Myocyte (in vitro differentiated cells): ENCODE measurements around the gene KRT75. TPM values are rescaled to one million over a fixed set of nuclear protein-coding genes. Genes with fewer than 3 reads are reported as not detected.

Experiments used
- DNase-seq: peaks from one replicate; pipeline ENCODE4 v3.0.0-alpha.2; 2012; ENCODE audit warnings: low read depth
- total RNA-seq: library from RNA; depleted of rRNA; stranded (reverse); fragments of >200 nt; gene quantifications from 2 replicates; pipeline ENCODE4 v1.2.3, GENCODE V29; 2014

The KRT75 gene
- total RNA-seq, 1 donor from 2014 or later = not detected

DNA sequence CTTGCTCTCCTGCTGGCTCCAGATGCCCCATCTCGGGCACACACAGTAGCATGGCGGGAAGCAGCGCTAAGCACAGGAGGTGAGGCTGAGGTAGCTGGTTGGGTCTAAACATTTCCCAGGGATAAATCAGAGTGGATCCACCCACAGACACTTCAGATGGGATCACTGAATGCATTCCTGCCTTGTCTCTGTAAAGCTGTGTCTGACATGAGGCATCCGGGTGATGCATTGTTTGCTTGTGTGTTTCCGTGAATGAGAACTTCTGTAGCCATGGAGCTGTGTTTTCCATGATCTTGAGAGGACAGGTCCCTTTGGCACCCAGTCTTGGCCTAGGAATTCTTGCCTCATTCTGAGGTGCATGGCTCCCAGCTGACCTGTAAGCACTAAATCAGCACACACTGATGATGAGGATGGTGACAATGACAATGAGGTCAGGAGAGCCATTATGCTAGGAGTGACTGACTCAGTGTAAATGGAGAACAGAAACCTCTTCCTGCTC is 6.7 kb upstream of the KRT75 start:
- DNase-seq = no peak

DNA sequence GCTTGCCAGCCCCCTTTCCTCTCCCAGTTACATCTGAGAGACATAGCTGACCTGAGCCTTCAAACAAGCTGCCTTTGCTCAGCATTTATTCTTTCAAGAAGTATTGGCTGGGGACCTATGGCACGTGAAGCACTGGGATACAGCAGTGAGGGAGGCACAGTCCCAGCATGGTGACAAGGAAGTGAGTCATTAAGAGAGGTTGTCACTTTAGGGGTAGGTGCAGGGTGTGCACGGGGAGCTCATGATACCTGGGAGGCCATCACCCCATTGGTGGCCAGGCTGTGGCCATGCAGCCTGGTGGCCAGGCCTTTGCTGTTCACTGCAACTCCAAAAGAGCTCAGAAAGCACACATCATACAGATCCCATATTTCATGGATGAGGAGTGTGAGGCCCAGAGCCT is 5.7 kb upstream of the KRT75 start:
- no peak for DNase-seq

DNA sequence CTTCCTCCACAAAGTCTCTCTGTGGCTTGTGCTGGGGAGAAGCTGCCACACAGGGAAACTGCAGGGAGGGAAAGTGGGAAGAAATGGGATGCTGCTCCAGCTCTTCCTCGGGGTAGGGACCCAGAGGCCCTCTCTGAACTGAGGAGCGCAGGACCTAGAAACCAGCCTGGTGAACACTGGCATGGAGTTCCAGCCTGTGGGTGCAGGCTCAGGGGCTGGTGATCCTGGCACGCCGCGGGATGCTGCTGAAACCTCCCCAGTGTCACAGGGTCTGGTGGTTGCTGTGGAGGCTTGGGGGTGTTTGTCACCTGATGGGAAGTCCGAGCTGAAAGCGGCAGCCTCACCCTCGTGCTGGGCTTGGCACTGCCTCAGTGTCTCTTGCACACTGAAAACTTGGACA is 5.2 kb upstream of the KRT75 start:
- no peak for DNase-seq

DNA sequence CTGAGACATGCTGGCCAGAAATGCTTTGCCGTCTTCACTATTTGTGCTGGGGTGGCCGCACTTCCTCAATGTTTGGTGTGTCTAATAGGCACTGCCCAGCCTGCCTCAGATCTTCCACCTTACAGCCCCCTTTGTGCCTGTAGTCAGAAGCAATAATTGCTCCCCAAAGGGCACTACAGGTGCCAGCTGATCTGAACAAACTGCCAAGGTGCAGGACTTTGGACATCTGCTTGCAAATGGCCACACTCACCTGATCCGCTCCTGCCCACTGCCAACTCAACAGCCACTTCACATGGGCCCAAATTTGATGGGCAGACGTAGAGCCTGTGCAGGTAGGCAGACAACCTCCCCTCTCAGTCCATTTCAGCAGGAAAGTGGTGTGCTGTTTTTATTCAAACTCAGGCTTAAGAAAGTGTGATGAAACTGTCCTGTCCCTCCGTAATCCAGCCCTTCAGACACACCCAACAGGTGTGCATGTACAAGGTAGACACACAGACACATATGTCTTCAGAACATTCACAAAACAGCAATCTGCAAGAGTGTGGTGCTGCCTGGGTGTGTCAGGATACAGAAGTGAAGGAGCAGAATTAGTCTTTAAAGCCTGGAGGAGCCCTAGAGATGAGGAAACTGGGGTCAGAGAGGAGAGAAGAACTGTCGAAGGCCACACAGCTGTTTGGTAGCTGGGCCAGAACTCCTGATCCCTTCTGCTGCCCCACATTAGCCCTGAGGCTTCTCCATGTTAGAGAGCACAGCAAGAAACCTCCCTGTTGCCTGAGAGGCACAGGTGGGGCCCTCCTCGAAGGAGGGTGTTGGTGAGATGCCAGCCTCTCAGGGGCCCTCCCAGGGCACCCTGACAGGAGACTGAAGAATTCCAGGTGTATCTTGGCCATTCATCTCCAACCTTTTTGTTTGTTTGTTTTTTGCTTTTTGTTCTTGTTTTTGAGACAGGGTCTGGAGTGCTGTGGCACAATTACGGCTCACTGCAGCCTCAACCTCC is 4.4 kb upstream of the KRT75 start:
- no peak for DNase-seq

DNA sequence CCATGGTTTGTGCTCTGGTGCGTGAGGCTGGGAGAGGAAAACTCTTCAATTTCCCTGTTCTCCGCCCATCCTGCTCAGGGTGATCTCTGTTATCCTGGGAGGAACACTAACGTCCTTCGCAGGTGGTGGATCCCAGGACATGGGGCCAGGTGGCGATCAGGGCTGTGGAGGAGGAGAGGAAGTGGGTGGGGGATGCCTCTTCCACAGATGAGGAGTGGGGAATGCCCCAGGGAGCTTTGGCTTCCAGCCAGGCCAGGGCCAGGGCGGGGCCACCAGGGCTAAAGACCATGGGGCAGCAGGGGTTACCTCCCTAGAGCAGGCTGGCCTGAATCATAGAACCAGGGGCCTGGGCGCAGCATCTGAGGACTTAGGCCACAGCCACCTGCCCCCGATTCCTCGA is 3.3 kb upstream of the KRT75 start:
- DNase-seq = no peak

DNA sequence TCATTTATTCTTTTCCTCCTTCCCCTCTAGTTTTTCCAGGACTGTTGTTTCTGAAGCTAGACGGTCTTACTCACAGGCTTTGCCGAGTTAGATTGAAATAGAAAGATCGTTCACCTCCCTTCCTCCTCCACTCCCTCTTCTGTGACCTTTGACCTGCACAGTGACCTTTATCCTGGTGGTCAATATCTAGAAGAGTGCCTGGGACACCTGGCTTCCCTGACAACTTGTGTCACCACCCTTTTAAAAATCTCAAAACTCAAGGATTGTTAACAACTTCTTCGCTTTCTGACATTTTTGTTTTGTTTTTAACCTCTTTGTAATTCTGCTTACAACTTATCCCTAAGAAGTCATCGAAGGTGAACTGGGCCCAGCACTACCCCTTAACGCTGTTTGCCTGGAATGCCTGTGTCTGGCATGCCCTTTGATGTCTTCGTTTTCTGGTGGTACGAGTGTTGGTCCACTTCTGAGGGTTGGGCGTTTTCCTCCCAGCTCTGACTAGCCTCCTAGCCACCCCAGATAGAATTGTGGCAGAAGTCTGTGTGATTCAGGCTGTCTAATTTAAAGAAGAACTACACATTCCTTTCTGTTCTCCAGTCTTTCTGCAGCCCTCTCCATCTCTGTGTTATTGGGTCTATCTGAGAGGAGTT is 2.8 kb upstream of the KRT75 start:
- no peak for DNase-seq

DNA sequence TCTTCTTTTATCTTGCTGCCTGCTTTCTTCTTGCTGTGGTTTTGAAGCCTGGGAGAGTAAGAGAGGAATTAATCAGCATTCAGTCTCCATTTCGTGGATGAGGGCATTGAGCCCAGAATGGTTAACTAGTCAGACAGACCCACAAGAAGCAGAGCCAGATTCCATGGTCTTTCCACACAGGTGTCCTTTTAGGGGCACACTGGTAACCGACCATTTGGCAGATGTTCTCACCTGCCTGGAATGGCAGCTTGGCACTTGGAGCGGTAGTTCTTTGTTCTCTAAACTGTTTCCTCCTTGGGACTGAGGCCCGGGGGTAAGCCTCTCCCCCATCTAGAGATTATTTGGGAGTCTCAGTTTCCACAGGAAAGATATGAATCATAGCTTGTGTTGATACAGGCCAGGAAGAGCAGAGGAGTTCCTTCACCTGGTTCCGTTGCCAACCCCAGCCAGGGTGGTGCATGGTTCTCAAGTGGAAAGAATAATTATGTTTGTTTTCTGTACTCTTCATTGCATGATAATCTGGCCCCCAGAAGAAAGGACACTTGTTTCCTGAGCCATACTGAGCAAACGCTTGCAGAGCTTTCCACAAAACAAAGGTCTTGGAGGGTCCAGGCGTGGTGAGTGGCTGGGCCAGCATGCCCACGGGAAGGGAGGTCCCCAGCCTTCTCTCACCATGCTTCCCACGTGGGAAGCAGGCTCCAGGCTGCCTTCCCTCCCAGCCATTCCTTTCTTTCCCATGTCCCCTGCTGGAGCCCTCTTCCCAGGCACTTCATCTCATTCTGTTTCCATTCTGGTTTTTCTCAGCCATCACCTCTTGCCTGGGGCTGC is 2.0 kb upstream of the KRT75 start:
- no peak for DNase-seq

DNA sequence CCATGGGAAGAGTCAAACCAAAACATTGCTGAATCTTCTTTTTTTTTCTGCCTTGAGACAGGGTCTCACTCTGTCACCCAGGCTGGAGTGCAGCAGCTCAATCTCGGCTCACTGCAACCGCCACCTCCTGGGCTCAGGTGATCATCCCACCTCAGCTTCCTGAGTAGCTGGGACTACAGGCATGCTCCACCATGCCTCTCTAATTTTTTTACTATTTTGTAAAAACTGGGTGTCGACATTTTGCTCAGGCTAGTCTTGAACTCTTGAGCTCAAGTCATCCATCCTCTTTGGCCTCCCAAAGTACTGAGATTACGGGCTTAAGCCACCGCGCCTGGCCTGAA is 1.5 kb upstream of the KRT75 start:
- no peak for DNase-seq

DNA sequence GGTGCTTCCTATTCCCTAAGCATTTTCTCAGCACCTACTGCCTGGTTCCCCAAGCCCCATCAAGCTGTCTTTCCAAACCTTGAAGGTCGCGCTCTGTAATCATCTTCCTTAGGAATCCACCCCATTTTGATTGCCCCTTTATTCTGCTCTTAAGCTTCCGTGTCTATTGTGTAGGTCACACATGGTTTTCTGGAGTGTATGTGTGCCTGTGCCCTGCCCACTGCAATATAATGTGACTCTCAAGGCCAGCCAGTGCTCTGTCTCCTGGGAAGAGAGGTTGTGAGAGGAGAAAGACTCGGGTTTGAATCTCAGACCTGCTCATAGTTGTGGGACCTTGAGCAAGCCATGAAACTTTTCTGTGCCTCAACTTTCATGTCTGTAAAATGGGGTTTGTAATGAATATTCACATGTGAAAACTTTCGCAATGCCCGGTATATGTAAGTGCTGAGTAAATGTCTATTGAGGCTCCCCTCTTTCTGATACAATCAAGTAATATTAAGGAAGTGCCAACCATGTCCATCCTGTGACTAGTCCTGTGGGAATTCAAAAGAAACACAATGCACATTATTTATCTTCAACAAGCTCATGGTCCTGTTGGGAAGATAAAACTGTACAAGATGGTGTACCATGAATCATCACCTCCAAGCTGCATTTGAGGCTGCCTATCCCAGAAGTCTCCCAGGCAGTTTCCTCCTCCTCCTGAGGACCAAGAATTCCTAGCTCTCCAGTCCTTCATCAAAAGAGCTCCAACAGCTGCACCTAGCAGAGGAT is 774 bp upstream of the KRT75 start:
- DNase-seq = no peak

DNA sequence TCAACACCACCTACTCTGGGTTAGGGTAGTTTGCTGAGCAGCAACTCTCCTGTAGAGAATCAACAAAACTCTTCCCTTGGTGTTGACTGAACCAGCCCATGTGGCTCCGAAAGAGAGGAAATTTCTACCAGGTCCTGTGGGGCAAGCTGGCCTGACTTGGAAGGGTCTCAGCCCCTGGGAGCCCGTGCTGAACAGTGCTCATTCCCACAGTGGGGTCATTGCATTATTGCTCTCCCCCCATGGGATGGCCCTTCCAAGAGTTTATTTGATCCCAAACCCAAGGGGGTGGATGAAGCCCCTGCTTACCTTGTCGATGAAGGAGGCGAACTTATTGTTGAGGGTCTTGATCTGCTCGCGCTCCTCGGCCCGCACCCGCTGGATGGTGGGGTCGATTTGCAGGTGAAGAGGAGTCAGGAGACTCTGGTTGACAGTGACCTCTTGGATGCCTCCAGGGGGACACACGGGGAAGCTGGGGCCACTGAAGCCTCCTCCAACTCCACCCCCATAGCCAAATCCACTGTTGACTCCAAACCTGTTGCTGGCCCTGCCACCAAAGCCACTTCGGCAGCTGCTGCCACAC is 580 bp downstream of the KRT75 start:
- DNase-seq = no peak

DNA sequence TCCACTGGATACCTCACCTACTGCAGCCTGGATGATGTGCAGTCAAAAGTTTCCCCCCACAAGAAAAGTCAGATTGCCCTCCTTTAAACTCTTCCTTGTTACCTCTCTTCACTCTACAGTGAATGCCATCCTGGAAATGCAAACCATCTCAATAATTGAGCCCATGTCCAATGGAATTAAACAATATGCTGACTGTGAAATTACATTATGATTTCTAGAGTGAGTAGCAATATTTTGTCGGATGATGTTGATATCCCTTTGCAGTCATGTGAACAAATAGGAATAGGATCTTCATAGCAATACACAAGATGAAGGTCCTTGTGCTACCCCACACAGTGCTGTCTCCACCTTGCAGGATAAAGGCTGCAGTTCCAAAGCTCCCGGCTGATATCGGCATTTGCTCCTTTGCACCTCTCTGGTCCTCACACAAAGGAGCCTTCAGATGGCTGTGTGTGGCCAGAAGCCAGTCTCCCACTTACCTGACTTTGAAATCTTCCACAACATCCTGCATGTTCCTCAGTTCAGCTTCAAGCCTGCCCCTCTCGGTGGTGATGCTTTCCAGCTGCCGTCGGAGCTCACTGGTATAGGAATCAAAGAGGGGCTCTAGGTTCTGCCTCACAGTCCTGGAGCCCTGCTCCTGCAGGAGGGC is 1.5 kb downstream of the KRT75 start:
- no peak for DNase-seq

DNA sequence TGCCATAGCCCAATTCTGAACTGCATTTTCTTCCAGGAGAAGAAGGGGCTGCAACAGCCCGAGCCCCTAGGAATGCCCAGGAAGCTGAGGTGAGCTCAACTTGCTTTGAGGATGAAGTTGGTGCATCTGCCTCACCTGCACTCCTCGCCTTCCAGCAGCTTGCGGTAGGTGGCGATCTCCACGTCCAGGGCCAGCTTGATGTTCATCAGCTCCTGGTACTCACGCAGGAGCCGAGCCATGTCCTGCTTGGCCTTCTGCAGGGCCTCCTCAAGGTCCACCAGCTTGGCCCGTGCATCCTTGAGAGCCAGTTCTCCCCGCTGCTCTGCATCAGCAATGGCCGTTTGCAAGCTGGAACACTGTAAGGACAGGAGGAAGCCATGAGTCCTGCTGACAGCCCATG is 6.0 kb downstream of the KRT75 start:
- DNase-seq = no peak

DNA sequence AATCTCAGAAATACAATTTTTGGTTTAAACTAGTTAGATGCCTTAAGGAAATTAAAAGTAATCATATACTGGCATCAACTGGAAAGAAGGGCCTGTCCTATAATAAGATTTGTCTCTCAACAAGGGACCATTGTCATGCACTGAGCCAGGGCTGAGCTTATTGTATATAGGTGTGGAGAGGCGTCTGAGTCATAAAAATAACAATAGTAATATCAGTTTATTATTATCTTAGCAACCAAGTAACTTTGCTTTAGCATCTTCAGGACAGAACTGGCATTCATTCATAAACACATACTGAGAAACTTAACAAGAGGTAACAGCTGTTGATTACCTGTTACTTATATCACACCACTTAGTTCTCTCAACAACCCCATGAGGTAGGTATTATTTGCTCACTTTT is 7.1 kb downstream of the KRT75 start:
- DNase-seq = no peak

DNA sequence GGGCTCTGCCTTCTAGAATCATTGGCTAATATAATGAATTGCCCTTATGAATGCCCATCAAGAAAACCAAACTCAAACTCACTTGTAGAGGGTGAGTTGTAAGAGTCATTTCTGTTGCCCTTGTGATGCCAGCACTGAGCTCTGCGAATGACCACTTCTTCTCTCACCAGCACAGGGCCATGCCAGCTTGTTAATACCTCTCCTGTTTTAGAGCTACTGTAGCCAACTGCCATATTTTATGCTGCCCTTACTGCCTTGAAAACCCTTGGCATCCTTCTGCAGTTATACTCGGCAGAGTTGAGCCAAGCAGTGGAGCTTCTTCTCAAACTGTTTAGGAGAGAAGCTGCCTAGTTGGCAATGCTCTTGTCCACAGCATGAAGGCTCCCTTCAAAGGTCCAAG is 8.1 kb downstream of the KRT75 start:
- DNase-seq = no peak

DNA sequence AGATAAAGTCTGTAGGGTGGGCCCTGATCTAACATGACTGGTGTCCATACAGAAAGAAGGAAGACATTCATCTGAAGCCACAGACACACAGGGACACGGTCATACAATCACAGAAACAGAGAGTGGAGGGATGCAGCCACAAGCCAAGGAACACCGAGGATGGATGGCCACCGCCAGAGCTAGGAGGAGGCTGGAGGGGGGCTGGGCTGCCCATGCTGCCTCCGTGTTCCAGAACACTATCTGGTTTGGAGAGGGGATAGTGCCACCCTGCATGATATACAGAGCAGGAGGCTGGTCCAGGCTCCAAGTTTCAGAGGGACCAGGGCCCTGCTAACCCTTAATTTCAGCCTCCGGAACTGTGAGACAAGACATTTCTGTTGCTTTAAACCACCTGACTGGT is 8.7 kb downstream of the KRT75 start:
- no peak for DNase-seq

DNA sequence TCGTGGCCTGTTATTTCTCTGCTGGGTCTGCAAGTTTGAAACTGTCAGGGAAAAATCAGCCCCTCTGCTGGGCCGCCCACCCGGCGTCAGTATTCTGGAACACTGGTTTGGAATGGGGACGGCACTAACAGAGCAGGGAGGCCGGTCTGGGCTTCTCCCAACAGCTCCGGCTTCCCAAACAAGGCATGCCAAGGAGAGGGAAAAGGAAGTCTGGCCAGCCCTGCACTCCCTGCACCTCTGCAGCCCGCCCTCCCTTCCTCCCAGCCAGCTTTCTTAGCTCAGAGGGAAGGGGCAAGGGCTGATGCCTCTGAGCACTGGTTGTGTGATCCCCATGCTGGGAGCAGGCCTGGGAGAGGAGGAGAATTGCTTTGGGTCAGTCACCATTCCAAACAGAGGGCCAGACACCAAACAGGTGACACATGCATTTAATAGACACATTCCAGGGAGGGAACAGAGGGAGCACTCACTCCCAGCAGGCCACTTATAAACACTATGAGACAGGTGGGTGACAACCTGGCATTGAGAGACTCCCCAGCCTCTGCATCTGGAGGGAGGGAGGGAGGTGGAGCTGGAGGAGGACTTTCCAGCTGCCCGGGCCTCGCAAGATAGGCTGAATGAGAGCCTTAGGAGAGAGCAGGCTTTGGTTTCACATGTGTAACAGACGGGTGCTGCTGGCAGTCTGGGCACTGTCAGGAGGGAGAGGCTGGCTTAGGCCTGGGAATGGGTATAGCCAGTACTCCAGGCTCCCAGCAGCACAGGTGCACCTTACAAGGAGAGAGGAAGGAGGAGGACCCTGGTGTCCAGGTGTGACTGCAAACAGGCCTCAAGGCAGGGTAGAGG is 10.3 kb downstream of the KRT75 start:
- DNase-seq = peak; percentile 32

DNA sequence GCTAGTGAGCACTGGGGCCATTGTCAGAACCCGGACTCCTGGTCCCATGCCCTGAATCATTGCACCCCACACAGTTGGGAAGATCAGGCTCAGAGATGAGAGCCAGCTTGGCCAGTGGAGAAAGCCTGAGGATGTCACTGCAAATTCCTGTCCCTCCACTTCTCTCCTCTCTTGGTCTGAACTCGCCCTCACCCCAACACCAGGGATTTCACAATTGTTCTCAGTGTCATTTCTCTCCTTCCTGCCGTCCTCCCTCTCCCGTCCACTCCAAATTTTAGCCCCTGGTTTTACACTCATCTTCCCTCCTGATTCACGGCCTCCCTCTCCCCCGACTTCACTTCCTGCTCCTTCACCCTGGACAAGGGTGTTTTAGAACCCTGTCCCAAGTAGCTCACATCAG is 11.1 kb downstream of the KRT75 start:
- DNase-seq = no peak

DNA sequence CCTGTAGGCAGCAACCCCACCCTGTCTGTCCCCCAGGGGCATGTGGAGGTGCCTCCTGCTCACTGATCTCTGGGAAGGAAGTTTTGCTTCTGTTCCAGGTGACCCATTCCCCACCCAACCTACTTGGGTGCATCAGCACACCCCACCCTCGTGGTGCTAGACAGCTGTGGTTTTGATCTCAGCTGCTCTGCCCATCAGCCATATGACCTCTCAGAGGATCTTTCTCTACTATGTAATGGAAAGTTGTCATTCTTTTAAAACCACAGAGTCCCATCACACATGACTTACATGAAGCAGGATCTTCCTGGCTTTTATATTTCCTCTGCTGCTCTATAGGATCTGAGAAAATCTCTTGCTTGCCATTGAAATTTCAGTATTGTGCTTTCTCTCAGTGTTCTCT is 14.5 kb downstream of the KRT75 start:
- peak; percentile 66 for DNase-seq

DNA sequence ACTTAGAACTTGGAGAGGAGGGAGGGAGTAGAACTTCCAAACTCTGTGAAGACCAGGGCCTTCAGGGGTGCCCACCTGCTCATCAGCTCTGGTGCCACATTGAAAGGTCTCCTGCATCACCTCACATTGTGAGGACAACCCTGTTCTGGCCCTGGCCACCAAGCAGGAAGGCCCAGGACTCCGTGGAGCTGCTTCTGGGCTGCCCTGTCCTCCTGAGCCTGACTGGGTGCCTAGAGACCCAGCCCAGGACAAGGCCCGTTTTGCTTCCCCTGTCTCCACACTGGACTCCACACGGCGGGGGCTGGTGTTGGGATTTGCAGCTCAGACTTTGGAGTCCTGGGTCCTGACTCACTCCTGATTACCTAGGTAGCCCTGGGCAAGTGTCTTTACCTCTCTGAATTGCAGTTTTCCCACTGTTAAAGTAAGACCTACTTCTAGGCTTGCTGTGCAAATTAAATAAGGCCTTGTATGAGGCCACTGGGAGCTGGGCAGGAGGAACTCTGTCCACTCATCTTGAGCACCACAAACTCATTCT is 15.5 kb downstream of the KRT75 start:
- DNase-seq = no peak
